HCT116 (cell line): Measurements from ENCODE around the gene SAMD4A. TPM values are rescaled to one million over a fixed set of nuclear protein-coding genes. Genes with fewer than 3 reads are reported as not detected.

Source experiments
- ATAC-seq: fragments of 200-7000 bp; cut with Tn5 transposase; 2 replicates; pipeline ENCODE4 v1.9.1; 2020; ENCODE audit warnings: mild to moderate bottlenecking, moderate library complexity
- BruUV-seq: library from RNA; stranded (reverse); fragments of 400-500 nt; replicated peaks from 2 replicates; lab custom pipeline; 2021; lab: Mats Ljungman, UMichigan
- CTCF ChIA-PET: fragments of 300-600 bp; sonication (Branson Sonifier 250); formaldehyde crosslinking; loops from one replicate; lab custom pipeline; 2021; ENCODE audit warnings: antibody characterized with exemption; lab: Charles Lee
- POLR2A ChIA-PET: fragments of 300-600, 350-600 bp; sonication (Branson Sonifier 250); formaldehyde crosslinking; loops from one replicate; lab custom pipeline; 2021; ENCODE audit warnings: antibody characterized with exemption; lab: Charles Lee
- RAD21 ChIA-PET, 2 experiments: fragments of 300-600 bp; sonication (Branson Sonifier 250); formaldehyde crosslinking; loops; one replicate each; lab custom pipeline; 2023; ENCODE audit warnings: low total read pairs in 2 of 2; ENCODE audit not compliant: uncharacterized antibody in 2 of 2, unreplicated experiment in 2 of 2, low non-redundant PET in 1 of 2; lab: Charles Lee
- DNase-seq: peaks from one replicate; pipeline ENCODE4 v3.0.0-alpha.2; 2010; ENCODE audit warnings: low read depth, low spot score
- H2AFZ ChIP-seq: fragments of 200-600 bp; shearing (Covaris generic), sonication (generic); 2 replicates; pipeline ENCODE4 v1.6.1; 2017; ENCODE audit warnings: low read depth, mixed run types, mixed read lengths, antibody characterized with exemption, low read length; ENCODE audit not compliant: poor library complexity, severe bottlenecking
- H3K27ac ChIP-seq: 2 replicates; pipeline ENCODE4 v1.5.1; 2012; ENCODE audit warnings: low read depth, low read length
- H3K27me3 ChIP-seq: fragments of 200-600 bp; sonication (generic); 2 replicates; pipeline ENCODE4 v1.6.1; 2016; ENCODE audit warnings: mixed run types, low read length, mixed read lengths; ENCODE audit not compliant: insufficient read depth
- H3K36me3 ChIP-seq, 2 experiments: fragments of 200-500 bp in 1 of 2; fragments of 200-600 bp in 1 of 2; sonication (Bioruptor generic) in 1 of 2; sonication (generic) in 1 of 2; 2 replicates each; pipeline versions ENCODE4 v1.5.1 to v1.6.1; 2014 to 2016; ENCODE audit warnings: low read length in 2 of 2, inconsistent platforms in 1 of 2, mixed read lengths in 1 of 2, mixed run types in 1 of 2; ENCODE audit not compliant: insufficient read depth in 2 of 2, control insufficient read depth in 1 of 2
- H3K4me1 ChIP-seq, 2 experiments: fragments of 200-600 bp in 1 of 2; sonication (generic) in 1 of 2; 2 replicates each; pipeline versions ENCODE4 v1.5.1 to v1.6.1; 2012 to 2017; ENCODE audit warnings: low read length in 2 of 2, inconsistent platforms in 1 of 2, mild to moderate bottlenecking in 1 of 2, mixed read lengths in 1 of 2, mixed run types in 1 of 2, moderate library complexity in 1 of 2; ENCODE audit not compliant: insufficient read depth in 2 of 2, control insufficient read depth in 1 of 2
- H3K4me2 ChIP-seq: fragments of 200-600 bp; sonication (generic); 2 replicates; pipeline ENCODE4 v1.6.1; 2017; ENCODE audit warnings: mixed run types, low read length, mixed read lengths
- H3K4me3 ChIP-seq, 2 experiments: fragments of 200-600 bp in 1 of 2; sonication (generic) in 1 of 2; replicated peaks in 1 of 2; 2 replicates each; pipeline ENCODE4 v1.5.1; 2011 to 2016; ENCODE audit warnings: low read length in 2 of 2, control low read depth in 1 of 2, low read depth in 1 of 2, mild to moderate bottlenecking in 1 of 2, mixed read lengths in 1 of 2, mixed run types in 1 of 2
- H3K79me2 ChIP-seq: fragments of 200-600 bp; sonication (generic); 2 replicates; pipeline ENCODE4 v1.6.1; 2017; ENCODE audit warnings: mild to moderate bottlenecking, mixed run types, low read length, moderate library complexity, mixed read lengths; ENCODE audit not compliant: insufficient read depth
- H3K9ac ChIP-seq: fragments of 200-600 bp; sonication (generic); 2 replicates; pipeline ENCODE4 v1.6.1; 2016; ENCODE audit warnings: low read length, mixed read lengths
- H3K9me2 ChIP-seq: fragments of 200-600 bp; sonication (generic), shearing (Covaris generic); 2 replicates; pipeline ENCODE4 v1.6.1; 2017; ENCODE audit warnings: mixed run types, mild to moderate bottlenecking, moderate library complexity; ENCODE audit not compliant: insufficient read depth
- H3K9me3 ChIP-seq, 2 experiments: fragments of 200-500 bp in 1 of 2; fragments of 200-600 bp in 1 of 2; sonication (Bioruptor generic) in 1 of 2; sonication (generic) in 1 of 2; 2 replicates each; pipeline ENCODE4 v1.6.1; 2014 to 2017; ENCODE audit warnings: low read length in 2 of 2, mixed read lengths in 2 of 2, inconsistent platforms in 1 of 2, low read depth in 1 of 2, mild to moderate bottlenecking in 1 of 2, mixed run types in 1 of 2, moderate library complexity in 1 of 2; ENCODE audit not compliant: control insufficient read depth in 1 of 2, insufficient read depth in 1 of 2
- H4K20me1 ChIP-seq: fragments of 200-600 bp; sonication (generic), shearing (Covaris generic); 2 replicates; pipeline ENCODE4 v1.6.1; 2017; ENCODE audit warnings: mixed run types, mild to moderate bottlenecking, moderate library complexity; ENCODE audit not compliant: insufficient read depth
- CBX3 ChIP-seq: IDR thresholded peaks from 2 replicates; pipeline ENCODE4 v1.6.1; 2012; ENCODE audit warnings: low read depth
- CEBPB ChIP-seq: IDR thresholded peaks from 2 replicates; pipeline ENCODE4 v1.6.1; 2012; ENCODE audit warnings: low read depth
- MAX ChIP-seq: IDR thresholded peaks from 2 replicates; pipeline ENCODE4 v1.6.1; 2012
- POLR2AphosphoS5 ChIP-seq: IDR thresholded peaks from 2 replicates; pipeline ENCODE4 v1.6.1; 2011; ENCODE audit warnings: mild to moderate bottlenecking, low read depth, low read length, moderate library complexity
- SP1 ChIP-seq: IDR thresholded peaks from 2 replicates; pipeline ENCODE4 v1.6.1; 2012; ENCODE audit warnings: low read depth
- SRF ChIP-seq: IDR thresholded peaks from 2 replicates; pipeline ENCODE4 v1.6.1; 2012; ENCODE audit warnings: low read depth
- TCF7L2 ChIP-seq: IDR thresholded peaks from 2 replicates; pipeline ENCODE4 v1.7.0; 2011; ENCODE audit warnings: borderline replicate concordance, inconsistent platforms; ENCODE audit not compliant: insufficient read depth, insufficient read length; ENCODE audit errors: extremely low read depth
- ZNF274 ChIP-seq: fragments of 200-500 bp; sonication (Bioruptor generic); IDR thresholded peaks from 2 replicates; pipeline ENCODE4 v1.6.1; 2014; ENCODE audit warnings: mild to moderate bottlenecking, low read depth, low read length, inconsistent platforms
- intact Hi-C: fragments of 100-400 bp; cut with micrococcal nuclease; formaldehyde crosslinking; loops from 2 replicates; pipeline ENCODE4 v1.10.0; 2022
- total RNA-seq: library from RNA; stranded (reverse); gene quantifications from one replicate; pipeline ENCODE4 v1.2.1, GENCODE V29; 2021; ENCODE audit not compliant: unreplicated experiment
- TF ChIP-seq, protein P1 (sequence below): IDR thresholded peaks from 2 replicates; pipeline ENCODE4 v1.6.1; 2012

Gene SAMD4A
- total RNA-seq, 1 experiment from 2014 or later = 9.0 TPM

DNA sequence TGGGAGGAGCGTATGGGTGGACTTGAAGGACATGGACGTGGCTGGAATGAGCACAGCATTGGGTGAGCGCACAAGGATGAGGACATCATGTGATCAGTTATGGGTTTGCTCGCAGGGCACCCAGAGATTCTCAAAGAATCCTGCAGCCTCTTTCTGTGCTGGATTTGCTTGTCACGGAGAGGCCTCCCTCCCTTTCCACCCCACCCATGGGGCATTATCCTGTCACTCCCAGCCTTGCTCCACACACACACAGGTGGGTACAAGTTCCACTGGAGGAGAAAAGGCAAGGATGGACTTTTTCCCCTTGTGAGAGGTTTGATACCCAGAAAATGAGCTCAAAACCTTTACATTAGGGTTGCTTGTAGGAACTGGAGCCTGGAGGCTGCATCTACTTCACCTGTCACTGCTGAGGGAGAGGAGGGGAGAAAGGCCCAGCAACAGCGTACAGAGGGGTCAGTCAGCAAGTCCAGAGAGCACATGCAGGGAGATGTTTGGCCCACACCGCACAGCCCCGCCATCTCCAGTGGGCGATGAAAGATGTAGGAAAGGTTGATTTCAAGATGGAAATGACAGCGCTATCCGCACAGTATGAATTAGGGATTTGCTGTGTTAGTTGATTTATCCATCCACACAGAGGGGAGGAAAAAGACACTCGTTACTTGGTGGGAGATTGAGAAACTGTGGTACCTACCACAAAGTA, 223.0 kb downstream of the SAMD4A start (continued):
- TF ChIP-seq TCF7L2 (no peak), SRF (no peak), CBX3 (no peak), POLR2AphosphoS5 (no peak), CEBPB (no peak), ZNF274 (no peak), MAX (no peak), SP1 (no peak)
- TF ChIP-seq, protein P1, sequence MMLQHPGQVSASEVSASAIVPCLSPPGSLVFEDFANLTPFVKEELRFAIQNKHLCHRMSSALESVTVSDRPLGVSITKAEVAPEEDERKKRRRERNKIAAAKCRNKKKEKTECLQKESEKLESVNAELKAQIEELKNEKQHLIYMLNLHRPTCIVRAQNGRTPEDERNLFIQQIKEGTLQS = no peak

DNA sequence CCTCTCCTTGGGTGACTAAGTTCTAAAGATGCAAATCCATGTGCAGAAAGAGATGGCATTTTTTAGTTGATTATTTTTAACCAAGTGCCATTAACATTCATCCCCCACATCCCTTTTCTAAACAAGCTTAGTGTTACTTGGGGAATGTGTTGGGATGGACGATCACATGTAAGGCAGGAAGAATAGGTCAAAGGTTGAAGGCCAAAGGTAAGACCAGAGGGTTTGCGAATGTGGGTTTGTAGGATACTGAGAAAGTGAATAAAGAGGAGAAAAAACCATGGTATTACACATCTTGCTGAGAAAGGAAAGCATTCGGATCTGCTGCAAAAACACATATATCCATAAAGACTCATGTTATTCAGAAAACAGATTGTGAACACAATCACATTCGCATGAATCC, 224.1 kb downstream of the SAMD4A start:
- POLR2A ChIA-PET = no interaction called here
- no peak overlapping the region for H3K27ac ChIP-seq
- H3K27me3 ChIP-seq = no peaks in the 10 kb centered on the region
- CTCF ChIA-PET = interaction anchor here (1.1 kb wide), 1 partner anchor 17 kb away, joined by 3 read pairs; no protein-coding TSS in a partner anchor
- no peak overlapping the region for H3K4me3 ChIP-seq
- BruUV-seq = no TSS peak
- H3K9ac ChIP-seq = no peak overlapping the region
- no peaks in the 10 kb centered on the region for H4K20me1 ChIP-seq
- H2AFZ ChIP-seq = no peak overlapping the region
- intact Hi-C loops = no loop called here
- no peaks in the 10 kb centered on the region for H3K9me2 ChIP-seq
- no peak overlapping the region for H3K4me2 ChIP-seq
- DNase-seq (no peak), ATAC-seq (no peak)
- H3K9me3 ChIP-seq = no peaks in the 10 kb centered on the region
- no peak for TF ChIP-seq CEBPB
- RAD21 ChIA-PET = no interaction called here
- no peaks in the 10 kb centered on the region for H3K36me3 ChIP-seq
- no peaks in the 10 kb centered on the region for H3K4me1 ChIP-seq
- no peaks in the 10 kb centered on the region for H3K79me2 ChIP-seq
